ENCODE results near the gene YJEFN3.

The YJEFN3 gene

GRCh38 chr19:19517235-19517619 lies 11.5 kb upstream of the YJEFN3 start:
- H3K4me3 ChIP-seq (ENCODE audit: low read depth, low read length) = no peak overlapping the region
- no peak for TF ChIP-seq CTCF (IDR thresholded peaks at IDR 0.05; ENCODE audit: low read depth, low read length)

DNA sequence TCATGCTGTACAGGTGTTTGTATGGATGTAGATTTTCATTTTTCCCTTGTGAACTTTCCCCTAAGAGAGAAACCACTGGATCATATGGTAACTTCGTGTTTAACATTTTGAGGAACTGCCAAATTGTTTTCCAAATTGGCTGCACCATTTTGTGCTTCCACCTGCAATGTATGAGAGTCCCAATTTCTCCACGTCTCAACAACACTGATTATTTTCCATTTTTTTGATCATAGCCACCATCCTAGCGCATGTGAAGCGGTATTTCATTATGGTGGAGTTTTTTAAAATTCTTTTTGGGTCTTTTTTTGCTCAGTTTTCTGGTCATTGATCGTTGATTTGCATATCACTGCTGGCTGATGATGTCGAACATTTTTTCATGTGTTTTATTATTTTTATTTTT lies 7.7 kb upstream of the YJEFN3 start:
- TF ChIP-seq CTCF (IDR thresholded peaks at IDR 0.05; ENCODE audit: low read depth, low read length) = no peak

GRCh38 chr19:19523177-19523576 lies 5.5 kb upstream of the YJEFN3 start:
- no peak for TF ChIP-seq CTCF (IDR thresholded peaks at IDR 0.05; ENCODE audit: low read depth, low read length)
- no peak overlapping the region for H3K4me3 ChIP-seq (ENCODE audit: low read depth, low read length)

More for the DNA sequence above, 7.7 kb upstream of the YJEFN3 start:
- H3K4me3 ChIP-seq (ENCODE audit: low read depth, low read length) = no peak overlapping the region

DNA sequence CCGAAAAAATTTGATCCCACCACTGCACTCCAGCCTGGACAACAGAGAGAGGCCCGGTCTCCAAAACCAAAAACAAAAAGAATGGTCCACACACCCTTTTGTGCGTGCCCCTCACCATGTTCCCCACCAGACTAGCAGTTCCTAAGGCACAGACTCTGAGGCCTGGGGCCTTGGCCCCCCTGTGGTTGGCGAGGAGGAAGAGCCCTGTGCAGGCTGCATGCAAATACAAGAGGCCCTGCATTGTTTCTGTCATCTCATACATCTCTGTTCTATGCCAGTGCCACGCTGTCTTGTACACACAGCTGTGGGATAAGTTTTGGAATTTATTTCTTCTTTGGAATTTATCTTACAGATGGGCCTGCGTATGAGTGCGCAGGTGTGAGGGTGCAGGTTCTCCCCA lies 4.7 kb upstream of the YJEFN3 start:
- no peak overlapping the region for H3K4me3 ChIP-seq (ENCODE audit: low read depth, low read length)
- TF ChIP-seq CTCF (IDR thresholded peaks at IDR 0.05; ENCODE audit: low read depth, low read length) = no peak

GRCh38 chr19:19525611-19526380 lies 2.9 kb upstream of the YJEFN3 start:
- TF ChIP-seq CTCF (IDR thresholded peaks at IDR 0.05; ENCODE audit: low read depth, low read length) = no peak
- H3K4me3 ChIP-seq (ENCODE audit: low read depth, low read length) = no peak overlapping the region

GRCh38 chr19:19526581-19527370 lies 1.9 kb upstream of the YJEFN3 start:
- H3K4me3 ChIP-seq (ENCODE audit: low read depth, low read length) = no peak overlapping the region
- TF ChIP-seq CTCF (IDR thresholded peaks at IDR 0.05; ENCODE audit: low read depth, low read length) = no peak

DNA sequence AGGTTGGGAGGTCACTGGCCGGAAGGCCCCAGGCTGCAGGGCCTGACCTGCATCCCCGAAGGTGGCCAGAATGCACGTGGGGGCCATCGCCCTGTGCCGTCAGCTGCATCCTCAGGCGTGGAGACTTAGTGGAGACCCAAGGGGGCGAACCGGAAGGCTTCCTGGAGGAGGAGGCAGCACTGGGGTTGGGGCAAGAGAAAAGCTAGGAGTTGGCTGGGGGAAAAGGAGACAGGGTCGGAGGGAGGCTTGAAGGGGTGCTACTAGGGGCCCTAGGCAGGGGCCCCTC lies 1.4 kb upstream of the YJEFN3 start:
- no peak overlapping the region for H3K4me3 ChIP-seq (ENCODE audit: low read depth, low read length)
- TF ChIP-seq CTCF (IDR thresholded peaks at IDR 0.05; ENCODE audit: low read depth, low read length) = no peak
